ENCODE results near the gene CCR8. TPM values are rescaled to one million over a fixed set of nuclear protein-coding genes. Genes with fewer than 3 reads are reported as not detected.

The CCR8 gene
- total and polyA plus RNA-seq, 12 donors, result not detected

DNA sequence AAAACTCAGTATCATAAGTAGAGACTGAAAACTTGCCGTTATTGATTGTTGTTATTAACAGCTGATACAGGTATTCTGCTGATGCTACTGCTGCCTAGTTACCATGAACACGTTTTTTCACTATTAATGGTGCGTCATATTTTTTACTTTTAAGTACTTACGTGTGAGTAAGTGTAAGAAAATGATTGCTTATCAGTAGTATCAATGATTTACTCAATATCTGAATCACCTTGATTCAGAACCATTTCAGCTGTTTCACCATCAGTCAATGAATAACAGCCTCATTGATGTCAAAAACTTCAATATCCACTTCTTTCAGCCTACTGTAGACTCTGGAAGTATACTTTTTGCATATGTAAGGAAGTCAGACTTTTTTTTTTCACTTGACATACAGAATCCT, 4.7 kb downstream of the CCR8 start:
- TF ChIP-seq CTCF (IDR thresholded peaks at IDR 0.05), result no peak
- WGBS, 2 donors, result 81 to 87% methylated on average over 4 of the region's 4 CpGs
- no peak overlapping the region for H3K27ac ChIP-seq
- peaks cover 0 to 11% (median 8%) of the 10 kb centered on the region in 7 donors for H3K27me3 ChIP-seq
- intact Hi-C loops (cut with DNase I), result no loop called here
- no peaks in the 10 kb centered on the region for H3K36me3 ChIP-seq
- ATAC-seq (no peak), DNase-seq (no peak)
- no peaks in the 10 kb centered on the region for H3K9me3 ChIP-seq
- no peak overlapping the region for H3K4me3 ChIP-seq
- no peaks in the 10 kb centered on the region for H3K4me1 ChIP-seq

- TF ChIP-seq CTCF (IDR thresholded peaks at IDR 0.05), result no peak
- intact Hi-C loops (cut with DNase I), result no loop called here
- Histone ChIP-seq H3K36me3 (no peaks in the 10 kb centered on the region), H3K27ac (no peak overlapping the region), H3K27me3 (peaks cover 0 to 18% (median 10%) of the 10 kb centered on the region in 7 donors), H3K9me3 (no peaks in the 10 kb centered on the region), H3K4me3 (no peak overlapping the region), H3K4me1 (no peaks in the 10 kb centered on the region)
- DNase-seq, result no peak
- WGBS, 2 donors, result 80 to 82% methylated on average over 1 of the region's 1 CpG
- no peak for ATAC-seq
Measured at GRCh38 chr3:39338201-39338600, 8.7 kb downstream of the CCR8 start.

DNA sequence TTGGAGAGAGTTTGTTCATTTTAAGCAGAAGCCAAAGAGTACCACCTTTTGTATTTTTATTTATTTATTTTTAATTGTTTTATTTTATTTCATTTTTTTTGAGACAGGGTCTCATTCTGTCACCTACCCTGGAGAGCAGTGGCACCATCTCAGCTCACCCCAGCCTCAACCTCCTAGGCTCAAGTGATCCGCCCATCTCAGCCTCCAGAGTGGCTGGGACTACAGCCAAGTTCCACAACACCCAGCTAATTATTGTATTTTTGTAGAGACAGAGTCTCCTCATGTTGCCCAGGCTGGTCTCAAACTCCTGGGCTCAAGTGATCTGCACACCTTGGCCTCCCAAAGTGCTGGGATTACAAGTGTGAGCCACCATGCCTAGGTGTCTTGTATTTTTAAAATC, 9.6 kb downstream of the CCR8 start:
- ATAC-seq (no peak), DNase-seq (no peak)
- no peaks in the 10 kb centered on the region for H3K9me3 ChIP-seq
- H3K27me3 ChIP-seq, result peaks cover 0 to 18% (median 10%) of the 10 kb centered on the region in 7 donors
- H3K27ac ChIP-seq, result no peak overlapping the region
- intact Hi-C loops (cut with DNase I), result no loop called here
- H3K4me3 ChIP-seq, result no peak overlapping the region
- WGBS, 2 donors, result 65 to 77% methylated on average over 1 of the region's 1 CpG
- no peaks in the 10 kb centered on the region for H3K36me3 ChIP-seq
- no peaks in the 10 kb centered on the region for H3K4me1 ChIP-seq
- TF ChIP-seq CTCF (IDR thresholded peaks at IDR 0.05), result no peak

GRCh38 chr3:39343076-39343717, 13.7 kb downstream of the CCR8 start:
- no peak overlapping the region for H3K4me3 ChIP-seq
- ATAC-seq (no peak), DNase-seq (no peak)
- TF ChIP-seq CTCF (IDR thresholded peaks at IDR 0.05), result no peak
- no peak overlapping the region for H3K27ac ChIP-seq
- intact Hi-C loops (cut with DNase I), result no loop called here
- peaks cover 0 to 2% (median 0%) of the 10 kb centered on the region in 11 donors for H3K9me3 ChIP-seq
- H3K4me1 ChIP-seq, result no peaks in the 10 kb centered on the region
- 90 to 93% methylated on average over 1 of the region's 1 CpG for WGBS, 2 donors
- no peaks in the 10 kb centered on the region for H3K36me3 ChIP-seq
- H3K27me3 ChIP-seq, result peaks cover 0 to 28% (median 10%) of the 10 kb centered on the region in 7 donors

Measured in heart right ventricle (tissue), 16 donors.